A549 (cell line): ENCODE results near the gene ARL8B. TPM values are rescaled to one million over a fixed set of nuclear protein-coding genes. Genes with fewer than 3 reads are reported as not detected.

Experiments
- ATAC-seq, 2 experiments: fragments of 200-7000 bp in 1 of 2; fragments of >200 bp in 1 of 2; cut with Nextera tagmentation in 1 of 2; cut with Tn5 transposase in 1 of 2; 3 replicates each; pipeline versions ENCODE4 v1.8.0 to v1.9.1; 2018 to 2020; ENCODE audit warnings: mild to moderate bottlenecking in 1 of 2, moderate library complexity in 1 of 2
- CTCF ChIA-PET: fragments of 300-600 bp; sonication (Branson Sonifier 250); formaldehyde crosslinking; extraction: SDS; loops from one replicate; lab custom pipeline; 2021; ENCODE audit warnings: antibody characterized with exemption, inconsistent platforms; lab: Yijun Ruan, JAX
- POLR2A ChIA-PET: fragments of 350-600 bp; formaldehyde crosslinking; extraction: SDS; loops from one replicate; lab custom pipeline; 2021; ENCODE audit warnings: antibody characterized with exemption, inconsistent platforms; lab: Yijun Ruan, JAX
- DNase-seq, 2 experiments: peaks; one replicate each; pipeline versions ENCODE4 v3.0.0 to v3.0.0-alpha.2; 2011 to 2016; ENCODE audit warnings: low read depth in 1 of 2, low spot score in 1 of 2
- FAIRE-seq: peaks from 2 replicates; lab custom pipeline; 2011; peaks lifted over from hg19 to GRCh38; lab: Jason Lieb, UNC
- H3K27ac ChIP-seq, 2 experiments: fragments of >200 bp; sonication (Bioruptor Twin); formaldehyde crosslinking; 3 replicates each; pipeline ENCODE4 v1.5.1; 2016 to 2017
- H3K4me1 ChIP-seq: fragments of >200 bp; sonication (Bioruptor Twin); formaldehyde crosslinking; 3 replicates; pipeline ENCODE4 v1.6.1; 2016
- H3K4me2 ChIP-seq: fragments of >200 bp; sonication (Bioruptor Twin); formaldehyde crosslinking; 3 replicates; pipeline ENCODE4 v1.6.1; 2016
- H3K4me3 ChIP-seq: fragments of >200 bp; sonication (Bioruptor Twin); formaldehyde crosslinking; 3 replicates; pipeline ENCODE4 v1.5.1; 2016
- H3K9me3 ChIP-seq: fragments of >200 bp; sonication (Bioruptor Twin); formaldehyde crosslinking; 3 replicates; pipeline ENCODE4 v1.6.1; 2016
- BHLHE40 ChIP-seq: IDR thresholded peaks from 2 replicates; pipeline ENCODE4 v1.6.1; 2012; ENCODE audit warnings: low read depth, low read length, inconsistent platforms
- CEBPB ChIP-seq, 2 experiments: fragments of >200 bp in 1 of 2; sonication (Bioruptor Twin) in 1 of 2; formaldehyde crosslinking in 1 of 2; IDR thresholded peaks; 2 replicates each; pipeline ENCODE4 v1.6.1; 2012 to 2016
- CHD2 ChIP-seq: fragments of 150-350 bp; IDR thresholded peaks from 2 replicates; pipeline ENCODE4 v1.6.1; 2014; ENCODE audit warnings: low read length; ENCODE audit not compliant: partially characterized antibody
- CHD4 ChIP-seq: fragments of 200-600 bp; sonication (generic); IDR thresholded peaks from 2 replicates; pipeline ENCODE4 v1.6.1; 2016; ENCODE audit warnings: antibody characterized with exemption, mild to moderate bottlenecking, borderline replicate concordance
- EHF ChIP-seq: fragments of 250-450 bp; sonication (Bioruptor Pico); IDR thresholded peaks from 2 replicates; pipeline ENCODE4 v1.5.0; 2020; ENCODE audit warnings: mild to moderate bottlenecking
- ESRRA ChIP-seq: fragments of 150-350 bp; IDR thresholded peaks from 2 replicates; pipeline ENCODE4 v1.6.1; 2014; ENCODE audit warnings: mild to moderate bottlenecking, low read length, borderline replicate concordance
- FOSB ChIP-seq: fragments of 250-450 bp; sonication (Bioruptor Pico); IDR thresholded peaks from 2 replicates; pipeline ENCODE4 v1.5.0; 2020; ENCODE audit warnings: mild to moderate bottlenecking, moderate library complexity
- HDAC2 ChIP-seq: fragments of 200-600 bp; sonication (generic); IDR thresholded peaks from 2 replicates; pipeline ENCODE4 v1.6.1; 2016
- HOXB5 ChIP-seq: fragments of 250-450 bp; sonication (Bioruptor Pico); IDR thresholded peaks from 2 replicates; pipeline ENCODE4 v1.5.0; 2020; ENCODE audit warnings: mild to moderate bottlenecking, moderate library complexity
- KDM5A ChIP-seq: fragments of 200-600 bp; sonication (generic); IDR thresholded peaks from 2 replicates; pipeline ENCODE4 v1.6.1; 2016; ENCODE audit warnings: antibody characterized with exemption, mild to moderate bottlenecking
- MAFK ChIP-seq: fragments of 450-650 bp; IDR thresholded peaks from 2 replicates; pipeline ENCODE4 v1.6.1; 2014; ENCODE audit not compliant: partially characterized antibody
- MAZ ChIP-seq: fragments of 150-350 bp; IDR thresholded peaks from 2 replicates; pipeline ENCODE4 v1.6.1; 2014; ENCODE audit warnings: antibody characterized with exemption, low read depth, low read length, borderline replicate concordance
- MYC ChIP-seq: IDR thresholded peaks from 2 replicates; pipeline ENCODE4 v1.6.1; 2012; ENCODE audit warnings: mild to moderate bottlenecking, inconsistent platforms, low read length, improper control_type of control experiment, borderline replicate concordance
- NFE2L2 ChIP-seq: fragments of 150-350 bp; conservative IDR thresholded peaks from 2 replicates; pipeline ENCODE4 v1.6.1; 2014; ENCODE audit warnings: low read length
- NPAS2 ChIP-seq: fragments of 250-450 bp; sonication (Bioruptor Pico); IDR thresholded peaks from 2 replicates; pipeline ENCODE4 v1.8.0; 2022; ENCODE audit warnings: mild to moderate bottlenecking, moderate library complexity, borderline replicate concordance
- POLR2A ChIP-seq: IDR thresholded peaks from 2 replicates; pipeline ENCODE4 v1.6.1; 2012; ENCODE audit warnings: mild to moderate bottlenecking, low read length
- RCOR1 ChIP-seq: fragments of 150-350 bp; IDR thresholded peaks from 2 replicates; pipeline ENCODE4 v1.6.1; 2014; ENCODE audit warnings: antibody characterized with exemption, low read length, low read depth
- RFX5 ChIP-seq: fragments of 450-650 bp; IDR thresholded peaks from 2 replicates; pipeline ENCODE4 v1.7.1; 2014; ENCODE audit warnings: antibody characterized with exemption, mild to moderate bottlenecking, moderate library complexity
- RNF2 ChIP-seq: fragments of 200-600 bp; sonication (generic); IDR thresholded peaks from 2 replicates; pipeline ENCODE4 v1.6.1; 2016; ENCODE audit warnings: low read depth, mild to moderate bottlenecking, antibody characterized with exemption, moderate library complexity, borderline replicate concordance
- ZFP36 ChIP-seq: fragments of 450-650 bp; IDR thresholded peaks from 2 replicates; pipeline ENCODE4 v1.6.1; 2014; ENCODE audit warnings: borderline replicate concordance; ENCODE audit not compliant: partially characterized antibody
- ZNF302 ChIP-seq: fragments of 250-450 bp; sonication (Bioruptor Pico); IDR thresholded peaks from 2 replicates; pipeline ENCODE4 v1.9.0; 2021; ENCODE audit warnings: inconsistent platforms, mild to moderate bottlenecking, moderate library complexity
- ZSCAN20 ChIP-seq: fragments of 250-450 bp; sonication (Bioruptor Pico); IDR thresholded peaks from 2 replicates; pipeline ENCODE4 v1.8.0; 2022; ENCODE audit warnings: mild to moderate bottlenecking, moderate library complexity
- WGBS: methylation state at CpG from one replicate; pipeline ENCODE4 v1.1.6; 2017; ENCODE audit errors: missing lambda C conversion rate; 5-methylcytosine and 5-hydroxymethylcytosine counted together
- polyA plus RNA-seq, 4 experiments: library from polyadenylated mRNA; depleted of rRNA in 3 of 4; stranded (reverse); fragments of >200 nt; fragmentation: RNase III in 1 of 4; extraction: RNeasy Plus Mini Kit Qiagen cat#74134 plus additional on column Dnase treatment in 1 of 4; gene quantifications; 2 replicates in 3 of 4; 3 replicates in 1 of 4; pipeline ENCODE4 v1.2.3, GENCODE V29; 2011 to 2017
- TF ChIP-seq, protein P1 (sequence below): fragments of 150-350 bp; IDR thresholded peaks from 2 replicates; pipeline ENCODE4 v1.6.1; 2014; ENCODE audit warnings: low read depth, mild to moderate bottlenecking, low read length
- TF ChIP-seq, protein P2 (sequence below): fragments of 200-600 bp; sonication (generic); IDR thresholded peaks from 2 replicates; pipeline ENCODE4 v1.6.1; 2016; ENCODE audit warnings: antibody characterized with exemption, mild to moderate bottlenecking, moderate library complexity
- TF ChIP-seq, protein P3 (sequence below): IDR thresholded peaks from 2 replicates; pipeline ENCODE4 v1.6.1; 2012; ENCODE audit warnings: low read depth, borderline replicate concordance
- TF ChIP-seq, protein P4 (sequence below): fragments of >200 bp; sonication (Bioruptor Twin); formaldehyde crosslinking; IDR thresholded peaks from 2 replicates; pipeline ENCODE4 v1.6.1; 2016
- TF ChIP-seq, protein P5 (sequence below): fragments of 250-450 bp; sonication (Bioruptor Pico); IDR thresholded peaks from 2 replicates; pipeline ENCODE4 v1.5.0; 2020; ENCODE audit warnings: low read depth, mild to moderate bottlenecking, moderate library complexity

Gene ARL8B
- polyA plus RNA-seq, 2 of the 4 experiments (the other 2 are of a cell fraction): 51.2 to 51.7 TPM

DNA sequence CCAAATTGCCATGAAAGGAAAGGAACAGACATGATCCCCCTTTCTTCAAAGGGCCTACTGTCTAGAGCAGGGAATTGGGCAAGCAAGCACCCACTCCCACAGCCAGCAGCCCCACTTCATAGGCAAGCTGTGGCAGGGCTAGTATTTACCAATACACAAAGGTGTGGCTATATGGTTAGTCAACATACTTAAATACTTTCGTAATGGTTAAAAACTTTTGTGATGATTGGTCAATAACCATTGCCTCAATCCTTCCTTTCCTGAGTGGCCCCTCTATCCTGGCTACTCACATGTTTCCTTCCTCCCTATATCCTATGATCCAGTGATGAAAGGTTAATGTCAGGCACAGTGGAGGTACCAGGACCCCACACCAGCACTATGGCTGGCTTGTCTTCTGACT is 30.1 kb upstream of the ARL8B start:
- no peak for FAIRE-seq
- Histone ChIP-seq H3K4me2 (no peak overlapping the region), H3K27ac (no peak overlapping the region), H3K4me1 (no peaks in the 10 kb centered on the region), H3K4me3 (no peak overlapping the region), H3K9me3 (no peaks in the 10 kb centered on the region)
- DNase-seq: no peak
- POLR2A ChIA-PET: no interaction called here
- 41% methylated on average over 1 of the region's 1 CpG for WGBS
- ATAC-seq: peak in 1 of 2 experiments; percentile 44; a peak in 1 of 6 replicates
- TF ChIP-seq RFX5: no peak
- no peak for TF ChIP-seq ZNF302 (CRISPR knock-in tag)
- no peak for TF ChIP-seq MYC
- TF ChIP-seq RCOR1: no peak
- TF ChIP-seq ZFP36: no peak
- no peak for TF ChIP-seq HDAC2
- TF ChIP-seq, protein P1, sequence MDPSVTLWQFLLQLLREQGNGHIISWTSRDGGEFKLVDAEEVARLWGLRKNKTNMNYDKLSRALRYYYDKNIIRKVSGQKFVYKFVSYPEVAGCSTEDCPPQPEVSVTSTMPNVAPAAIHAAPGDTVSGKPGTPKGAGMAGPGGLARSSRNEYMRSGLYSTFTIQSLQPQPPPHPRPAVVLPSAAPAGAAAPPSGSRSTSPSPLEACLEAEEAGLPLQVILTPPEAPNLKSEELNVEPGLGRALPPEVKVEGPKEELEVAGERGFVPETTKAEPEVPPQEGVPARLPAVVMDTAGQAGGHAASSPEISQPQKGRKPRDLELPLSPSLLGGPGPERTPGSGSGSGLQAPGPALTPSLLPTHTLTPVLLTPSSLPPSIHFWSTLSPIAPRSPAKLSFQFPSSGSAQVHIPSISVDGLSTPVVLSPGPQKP: no peak
- TF ChIP-seq CHD4: no peak
- TF ChIP-seq, protein P2, sequence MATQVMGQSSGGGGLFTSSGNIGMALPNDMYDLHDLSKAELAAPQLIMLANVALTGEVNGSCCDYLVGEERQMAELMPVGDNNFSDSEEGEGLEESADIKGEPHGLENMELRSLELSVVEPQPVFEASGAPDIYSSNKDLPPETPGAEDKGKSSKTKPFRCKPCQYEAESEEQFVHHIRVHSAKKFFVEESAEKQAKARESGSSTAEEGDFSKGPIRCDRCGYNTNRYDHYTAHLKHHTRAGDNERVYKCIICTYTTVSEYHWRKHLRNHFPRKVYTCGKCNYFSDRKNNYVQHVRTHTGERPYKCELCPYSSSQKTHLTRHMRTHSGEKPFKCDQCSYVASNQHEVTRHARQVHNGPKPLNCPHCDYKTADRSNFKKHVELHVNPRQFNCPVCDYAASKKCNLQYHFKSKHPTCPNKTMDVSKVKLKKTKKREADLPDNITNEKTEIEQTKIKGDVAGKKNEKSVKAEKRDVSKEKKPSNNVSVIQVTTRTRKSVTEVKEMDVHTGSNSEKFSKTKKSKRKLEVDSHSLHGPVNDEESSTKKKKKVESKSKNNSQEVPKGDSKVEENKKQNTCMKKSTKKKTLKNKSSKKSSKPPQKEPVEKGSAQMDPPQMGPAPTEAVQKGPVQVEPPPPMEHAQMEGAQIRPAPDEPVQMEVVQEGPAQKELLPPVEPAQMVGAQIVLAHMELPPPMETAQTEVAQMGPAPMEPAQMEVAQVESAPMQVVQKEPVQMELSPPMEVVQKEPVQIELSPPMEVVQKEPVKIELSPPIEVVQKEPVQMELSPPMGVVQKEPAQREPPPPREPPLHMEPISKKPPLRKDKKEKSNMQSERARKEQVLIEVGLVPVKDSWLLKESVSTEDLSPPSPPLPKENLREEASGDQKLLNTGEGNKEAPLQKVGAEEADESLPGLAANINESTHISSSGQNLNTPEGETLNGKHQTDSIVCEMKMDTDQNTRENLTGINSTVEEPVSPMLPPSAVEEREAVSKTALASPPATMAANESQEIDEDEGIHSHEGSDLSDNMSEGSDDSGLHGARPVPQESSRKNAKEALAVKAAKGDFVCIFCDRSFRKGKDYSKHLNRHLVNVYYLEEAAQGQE: no peak
- TF ChIP-seq, protein P3, sequence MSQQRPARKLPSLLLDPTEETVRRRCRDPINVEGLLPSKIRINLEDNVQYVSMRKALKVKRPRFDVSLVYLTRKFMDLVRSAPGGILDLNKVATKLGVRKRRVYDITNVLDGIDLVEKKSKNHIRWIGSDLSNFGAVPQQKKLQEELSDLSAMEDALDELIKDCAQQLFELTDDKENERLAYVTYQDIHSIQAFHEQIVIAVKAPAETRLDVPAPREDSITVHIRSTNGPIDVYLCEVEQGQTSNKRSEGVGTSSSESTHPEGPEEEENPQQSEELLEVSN: no peak
- no peak for TF ChIP-seq BHLHE40
- no peak for TF ChIP-seq ZSCAN20 (CRISPR knock-in tag)
- no peak for TF ChIP-seq NFE2L2
- TF ChIP-seq RNF2: no peak
- no peak for TF ChIP-seq MAZ
- no peak for TF ChIP-seq NPAS2 (CRISPR knock-in tag)
- TF ChIP-seq CHD2: no peak
- CTCF ChIA-PET: interaction anchor here (0.8 kb wide), 1 partner anchor 9 kb away, joined by 3 read pairs; no protein-coding TSS in a partner anchor

DNA sequence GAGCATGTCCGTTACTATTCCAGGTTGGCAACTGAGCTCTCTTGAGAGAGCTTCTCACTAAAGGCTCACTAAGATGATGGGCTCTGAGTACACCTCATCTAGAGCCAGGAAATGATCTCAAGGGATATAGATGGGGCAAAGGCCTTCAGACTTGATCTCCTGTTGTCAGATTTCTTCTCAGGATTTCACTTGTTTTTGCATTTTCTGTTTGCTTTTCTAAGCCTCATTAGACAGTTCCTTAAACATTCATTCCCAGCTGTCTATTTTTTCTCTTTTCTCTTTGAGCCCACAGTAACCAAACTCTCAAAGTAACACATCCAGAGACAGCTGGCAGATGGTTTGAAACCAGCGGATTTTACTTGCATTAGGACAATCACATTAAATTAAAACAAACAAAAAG is 28.4 kb upstream of the ARL8B start:
- FAIRE-seq (no peak), DNase-seq (no peak)
- H3K4me3 ChIP-seq: no peak overlapping the region
- CTCF ChIA-PET: interaction anchor here (0.8 to 1.5 kb wide), 2 partner anchors 8 to 14 kb away, joined by 3 to 4 read pairs; no protein-coding TSS in a partner anchor
- 79% methylated on average over 2 of the region's 2 CpGs for WGBS
- no peak for TF ChIP-seq ZNF302 (CRISPR knock-in tag)
- TF ChIP-seq, protein P4, sequence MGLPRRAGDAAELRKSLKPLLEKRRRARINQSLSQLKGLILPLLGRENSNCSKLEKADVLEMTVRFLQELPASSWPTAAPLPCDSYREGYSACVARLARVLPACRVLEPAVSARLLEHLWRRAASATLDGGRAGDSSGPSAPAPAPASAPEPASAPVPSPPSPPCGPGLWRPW: no peak
- TF ChIP-seq ESRRA: no peak
- TF ChIP-seq, protein P1: no peak
- TF ChIP-seq EHF (CRISPR knock-in tag): no peak
- TF ChIP-seq, protein P5, sequence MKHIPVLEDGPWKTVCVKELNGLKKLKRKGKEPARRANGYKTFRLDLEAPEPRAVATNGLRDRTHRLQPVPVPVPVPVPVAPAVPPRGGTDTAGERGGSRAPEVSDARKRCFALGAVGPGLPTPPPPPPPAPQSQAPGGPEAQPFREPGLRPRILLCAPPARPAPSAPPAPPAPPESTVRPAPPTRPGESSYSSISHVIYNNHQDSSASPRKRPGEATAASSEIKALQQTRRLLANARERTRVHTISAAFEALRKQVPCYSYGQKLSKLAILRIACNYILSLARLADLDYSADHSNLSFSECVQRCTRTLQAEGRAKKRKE: no peak
- TF ChIP-seq NPAS2 (CRISPR knock-in tag): no peak
- no peak for TF ChIP-seq KDM5A
- TF ChIP-seq HOXB5: no peak
- TF ChIP-seq FOSB (CRISPR knock-in tag): no peak
- no peak for TF ChIP-seq MAFK
- no peak for TF ChIP-seq CEBPB (IDR thresholded peaks at IDR 0.05)
- no peak for TF ChIP-seq POLR2A
- TF ChIP-seq, all 56 proteins: peak for 0
- ATAC-seq: no peak
- POLR2A ChIA-PET: interaction anchor here (0.7 kb wide), 1 partner anchor 321 kb away, joined by 9 read pairs; no protein-coding TSS in a partner anchor
- H3K4me2 ChIP-seq: no peak overlapping the region
- H3K27ac ChIP-seq: no peak overlapping the region
- no peaks in the 10 kb centered on the region for H3K9me3 ChIP-seq
- H3K4me1 ChIP-seq: no peaks in the 10 kb centered on the region
